Embryonic facial prominence (tissue), 1 donor: ENCODE results near the gene TFAP2D.

Source experiments
- DNase-seq: peaks from one replicate; pipeline ENCODE4 v3.0.0-alpha.2; 2016; ENCODE audit errors: extremely low spot score

Gene TFAP2D

GRCh38 chr6:50713226-50713625, at the start of gene TFAP2D:
Gene TFAP2D (plus strand): TSS chr6:50713526. CDS start chr6:50714056, 530 bp downstream.
- DNase-seq, result no peak

DNA sequence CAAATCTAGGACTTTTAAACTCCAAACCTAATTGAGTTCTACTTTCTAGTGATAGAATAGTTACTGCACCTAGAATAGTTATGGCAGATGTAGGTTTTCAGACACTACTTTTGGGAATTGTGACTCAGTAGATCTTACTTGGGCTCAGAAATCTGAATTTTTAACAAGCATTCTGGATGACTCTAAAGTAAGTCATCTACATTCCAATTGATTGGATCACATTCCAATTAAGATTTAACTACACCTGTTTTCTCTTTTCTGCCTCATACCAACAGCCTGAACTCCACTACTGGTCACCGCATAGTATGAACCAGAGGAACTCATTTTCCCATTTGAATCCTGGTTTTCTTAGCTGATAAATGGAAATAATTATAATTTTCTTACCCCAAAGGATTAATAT, 49.5 kb upstream of the TFAP2D start:
- DNase-seq, result no peak

DNA sequence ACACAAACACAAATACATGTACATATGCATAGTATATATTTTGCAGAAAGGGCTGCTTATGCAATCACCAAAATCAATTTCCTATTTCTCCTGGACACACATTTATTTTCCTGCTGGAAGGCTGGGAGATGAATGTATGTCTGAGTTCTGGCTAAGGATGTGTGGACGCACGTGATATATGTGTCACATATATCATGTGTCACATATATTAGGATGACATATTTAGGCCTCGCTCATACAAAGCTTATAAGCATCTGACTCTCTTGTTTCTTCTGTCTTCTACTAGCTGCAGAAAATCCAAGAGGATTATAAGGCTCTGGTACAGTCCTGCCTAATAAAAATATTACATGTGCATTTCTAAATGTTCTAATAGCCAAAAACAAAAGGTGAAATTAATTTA, 47.2 kb upstream of the TFAP2D start:
- DNase-seq, result no peak

GRCh38 chr6:50681213-50681824, 32.0 kb upstream of the TFAP2D start:
- no peak for DNase-seq

DNA sequence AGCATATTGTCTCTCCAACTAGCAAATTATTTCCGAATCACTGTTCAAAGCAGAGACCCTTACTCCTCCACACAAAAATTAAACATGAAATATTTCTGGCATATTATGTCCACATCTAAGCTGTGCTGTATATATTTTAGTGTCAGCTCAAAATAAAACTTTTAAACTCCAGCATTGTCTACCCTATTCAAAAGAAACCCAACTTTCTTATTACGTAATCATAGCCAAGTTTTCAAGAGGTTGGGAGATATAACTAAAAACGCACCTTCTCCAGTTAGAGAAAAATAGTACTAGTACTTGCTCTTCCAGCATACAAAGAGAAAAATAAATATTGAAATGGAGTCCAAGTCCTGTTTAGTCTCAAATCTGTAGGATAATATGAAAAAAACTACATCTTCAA, 24.1 kb upstream of the TFAP2D start:
- no peak for DNase-seq

- DNase-seq, result no peak
These were observed 21.4 kb upstream of the TFAP2D start for GRCh38 chr6:50691814-50692495.

DNA sequence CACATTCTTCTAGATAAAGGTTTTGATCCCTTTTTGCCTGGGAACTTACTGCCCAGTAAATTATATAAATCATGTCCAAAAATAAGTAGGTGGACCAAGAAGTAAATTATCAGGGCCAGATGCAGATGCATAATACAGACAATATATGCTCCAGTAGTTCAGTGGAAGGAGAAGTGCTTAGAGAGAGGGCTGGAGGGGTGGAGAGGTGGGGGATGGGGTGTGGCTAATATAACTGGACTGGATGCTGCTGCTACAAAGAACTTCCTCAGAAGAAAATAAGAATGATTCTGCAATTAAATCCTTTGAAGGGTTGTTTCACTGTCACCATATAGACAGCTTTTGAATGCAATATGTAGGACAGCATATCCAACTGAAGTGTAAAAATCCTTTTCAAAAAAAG, 14.8 kb upstream of the TFAP2D start:
- DNase-seq, result no peak

DNA sequence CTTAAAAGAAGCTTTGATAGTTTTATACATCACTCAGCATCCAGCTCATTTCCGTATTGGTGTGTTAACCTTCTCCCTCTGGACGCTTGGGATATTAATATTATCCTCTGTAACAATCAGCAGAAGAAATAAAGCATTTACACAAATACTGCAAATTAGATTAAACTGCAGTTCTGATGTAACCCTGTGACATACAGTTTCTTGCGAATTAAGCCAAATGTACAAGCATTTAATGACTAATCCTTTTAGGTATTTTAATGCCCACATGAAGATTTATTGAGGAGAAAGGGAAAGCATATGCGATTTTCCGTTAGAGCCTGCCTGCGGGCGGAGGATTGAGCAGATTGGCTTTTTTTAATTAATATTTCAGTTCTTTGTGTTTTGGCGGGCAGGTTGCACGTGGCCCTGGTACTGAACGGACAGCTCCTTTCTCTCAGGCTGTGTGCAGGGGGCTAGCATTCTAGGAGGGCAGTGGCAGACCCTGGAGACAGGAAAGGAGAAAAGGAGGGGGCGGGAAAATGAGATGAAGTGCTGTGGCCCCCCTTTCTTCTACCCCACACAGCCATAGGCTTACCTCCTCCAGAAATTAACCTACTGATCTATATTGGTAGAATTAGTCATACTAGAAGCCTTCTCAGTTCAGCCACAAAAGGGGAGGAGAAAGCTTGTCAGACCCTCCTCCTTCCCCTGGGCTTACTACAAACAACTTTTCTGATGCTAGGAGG, 14.1 kb upstream of the TFAP2D start:
- no peak for DNase-seq

GRCh38 chr6:50706575-50706974, 6.8 kb upstream of the TFAP2D start:
- no peak for DNase-seq

DNA sequence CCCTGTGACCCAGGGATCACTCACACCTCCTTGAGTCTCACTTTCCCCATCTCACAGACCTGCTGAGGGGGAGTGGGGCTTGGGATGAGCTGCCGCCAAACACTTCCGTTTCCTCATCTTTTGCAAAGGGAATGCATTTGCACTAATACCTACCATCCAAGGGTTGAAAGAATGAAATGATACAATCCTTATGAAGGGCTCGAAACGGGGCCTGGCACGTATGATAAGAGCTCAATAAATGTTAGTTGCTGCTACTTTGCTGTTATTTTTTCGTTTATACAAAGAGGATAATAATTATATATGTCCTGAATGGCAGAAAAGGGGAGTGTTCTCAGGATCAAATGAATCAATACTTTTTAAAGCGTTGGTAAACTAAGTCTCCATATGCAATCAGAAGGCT, 6.1 kb upstream of the TFAP2D start:
- no peak for DNase-seq

DNA sequence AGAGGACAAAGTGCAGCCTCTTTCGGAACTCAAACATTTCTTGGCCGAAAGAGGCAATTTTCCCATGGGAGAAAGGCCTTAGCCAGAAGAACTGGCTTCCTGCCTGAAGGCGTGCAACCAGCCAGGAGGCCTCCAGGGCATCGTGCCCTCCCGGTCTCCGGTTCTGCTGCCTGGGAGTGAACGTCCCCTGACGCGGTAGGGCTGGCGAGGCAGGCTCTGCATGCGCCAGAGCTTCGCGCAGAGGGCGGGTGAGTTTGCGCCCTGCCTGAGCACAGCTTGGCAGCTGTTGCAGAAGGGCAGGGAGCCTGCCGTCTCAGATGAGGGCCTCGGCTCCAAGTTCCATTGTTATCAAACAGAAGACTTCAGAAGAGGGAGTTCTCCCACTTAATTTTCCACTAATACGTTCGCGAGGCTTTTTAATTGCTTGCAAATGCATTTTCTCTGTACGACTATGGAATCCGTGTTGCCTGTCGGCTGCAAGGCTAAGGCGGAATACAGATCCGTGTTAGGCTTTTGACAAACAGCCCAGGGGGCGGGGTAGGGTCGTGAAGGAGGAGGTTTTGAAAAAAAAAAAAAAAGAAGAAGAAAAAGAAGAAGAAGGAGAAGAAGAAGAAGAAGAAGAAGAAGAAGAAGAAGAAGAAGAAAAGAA, 5.5 kb upstream of the TFAP2D start:
- no peak for DNase-seq

GRCh38 chr6:50708664-50709365, 4.5 kb upstream of the TFAP2D start:
- no peak for DNase-seq

DNA sequence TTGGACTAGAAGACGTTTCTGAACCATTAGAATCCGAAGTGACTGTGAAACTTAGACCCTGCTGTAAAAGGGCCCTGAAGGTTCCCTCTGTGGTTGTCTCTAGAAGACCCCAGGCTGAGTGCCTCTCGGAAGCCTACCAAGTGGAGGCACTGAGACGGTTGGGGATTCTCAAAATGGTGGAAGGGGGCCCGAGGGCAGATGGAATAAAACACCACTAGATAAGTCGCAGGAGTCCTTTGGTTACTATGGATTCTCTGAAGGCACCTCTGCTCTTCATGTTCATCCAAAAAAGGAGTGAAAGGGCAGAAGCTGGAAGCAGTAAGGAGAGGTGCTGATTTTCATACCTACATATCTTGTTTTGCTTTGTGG, 4.0 kb upstream of the TFAP2D start:
- no peak for DNase-seq

GRCh38 chr6:50711686-50712085, 1.6 kb upstream of the TFAP2D start:
- no peak for DNase-seq

DNA sequence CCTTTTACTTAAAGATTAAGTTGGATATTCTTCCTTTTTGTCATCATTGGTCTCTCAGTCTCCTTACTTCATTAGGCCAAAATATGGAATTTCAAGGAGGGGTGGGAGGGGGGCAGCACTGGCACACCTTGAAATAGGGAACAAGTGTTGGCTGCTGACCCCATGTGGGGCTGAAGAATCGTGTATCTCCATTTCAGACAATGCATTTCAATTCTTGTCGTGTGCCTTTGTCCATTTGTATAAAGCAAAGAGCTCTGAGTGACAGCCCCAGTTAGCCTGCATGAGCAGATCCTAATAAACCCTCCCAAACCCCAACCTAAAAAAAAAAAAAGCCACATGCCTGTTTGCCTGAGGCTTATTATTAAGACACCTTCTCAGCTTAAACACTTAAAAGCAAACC, 1.0 kb upstream of the TFAP2D start:
- no peak for DNase-seq

DNA sequence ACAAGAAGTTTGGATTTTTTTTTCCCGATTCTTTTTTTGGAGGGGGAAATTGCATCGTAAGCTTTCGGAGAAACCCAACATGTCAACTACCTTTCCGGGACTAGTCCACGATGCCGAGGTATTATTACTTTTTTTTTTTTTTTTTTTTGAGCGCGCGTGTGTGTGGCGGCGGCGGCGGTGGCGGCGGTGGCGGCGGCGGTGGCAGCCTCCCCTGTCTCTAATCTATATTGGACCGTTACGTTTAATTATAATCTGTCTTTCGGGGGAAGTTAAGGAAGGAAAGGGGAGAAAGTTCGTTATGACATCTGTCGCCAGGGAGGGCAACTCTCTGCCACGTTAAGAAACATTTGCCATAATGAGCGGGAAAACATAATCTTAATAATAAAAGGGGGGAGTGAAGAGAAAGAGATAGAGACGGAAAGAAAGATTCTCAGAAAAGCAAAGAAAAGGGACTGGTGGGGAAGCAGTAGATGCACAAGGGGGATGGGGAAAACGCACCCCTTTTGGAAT, 706 bp downstream of the TFAP2D start:
- no peak for DNase-seq

DNA sequence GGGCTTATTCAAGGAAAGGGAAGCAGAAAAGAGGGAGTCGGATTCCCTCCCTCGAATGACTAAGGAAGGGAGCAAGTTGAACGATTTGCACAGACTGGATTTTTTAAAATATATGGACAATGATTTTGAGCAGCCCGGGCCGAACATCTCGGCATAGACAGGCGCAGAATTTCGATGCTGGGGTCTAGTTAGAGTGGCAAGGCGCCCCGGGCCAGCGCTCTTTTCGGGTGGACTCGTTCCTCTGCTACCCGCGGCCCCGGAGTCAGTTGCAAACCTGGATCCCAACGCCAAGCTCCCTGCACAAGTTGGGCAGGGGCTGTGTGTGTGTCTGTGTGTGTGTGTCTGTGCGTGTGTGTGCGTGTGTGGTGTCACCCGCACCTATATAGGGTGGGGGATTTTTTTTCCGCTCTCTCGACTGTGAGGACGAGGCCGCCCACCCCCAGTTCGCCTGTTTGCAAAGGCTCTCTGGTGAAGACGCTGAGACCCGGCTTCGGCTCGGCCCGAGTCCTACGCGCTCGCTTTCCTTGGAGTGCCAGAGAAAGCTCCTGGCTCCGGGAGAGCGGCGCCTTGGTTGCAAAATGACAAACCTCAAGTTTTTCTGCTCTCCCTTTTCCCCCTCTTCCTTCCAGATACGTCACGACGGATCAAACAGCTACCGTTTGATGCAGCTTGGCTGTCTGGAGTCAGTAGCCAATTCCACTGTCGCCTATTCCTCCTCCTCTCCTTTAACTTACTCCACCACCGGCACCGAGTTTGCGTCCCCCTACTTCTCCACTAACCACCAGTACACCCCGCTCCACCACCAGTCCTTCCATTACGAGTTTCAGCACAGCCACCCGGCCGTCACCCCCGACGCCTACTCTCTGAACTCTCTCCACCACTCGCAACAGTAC, 1.4 kb downstream of the TFAP2D start:
- DNase-seq, result no peak

GRCh38 chr6:50716899-50717509, 3.7 kb downstream of the TFAP2D start:
- no peak for DNase-seq

DNA sequence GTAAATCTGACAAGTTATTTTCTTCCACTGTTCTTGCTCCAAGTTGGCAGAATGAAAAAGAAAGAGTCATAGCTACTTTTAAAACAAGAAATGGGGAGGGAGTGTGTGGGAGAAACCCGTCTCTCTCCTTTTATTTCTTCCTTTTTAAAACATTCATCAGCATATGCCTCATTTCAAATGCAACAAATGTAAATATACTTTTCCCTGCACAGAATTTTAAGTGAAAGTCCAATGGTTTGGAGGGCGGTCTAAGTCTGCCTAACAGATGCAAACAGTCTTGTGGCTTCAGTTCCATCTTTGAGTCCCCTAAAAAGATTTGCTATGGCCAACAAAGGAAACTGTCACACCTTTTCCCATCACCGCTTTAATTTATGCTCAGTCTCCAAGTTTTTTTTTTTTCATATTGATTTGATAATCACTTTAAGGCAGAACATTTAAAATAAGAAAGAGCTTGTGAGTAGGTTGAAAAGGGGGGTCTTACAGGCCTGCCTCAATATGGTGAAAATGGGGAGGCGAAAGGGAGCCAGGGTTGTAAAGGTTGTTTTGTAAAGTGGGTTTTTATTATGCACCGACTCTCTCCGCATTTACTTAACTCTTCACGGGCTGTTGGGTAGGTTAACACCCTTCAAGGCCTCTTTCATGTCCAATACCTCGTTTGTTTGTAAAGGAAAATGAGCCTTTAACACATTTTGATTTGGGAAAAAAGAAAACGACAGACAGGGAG, 4.6 kb downstream of the TFAP2D start:
- DNase-seq, result no peak

DNA sequence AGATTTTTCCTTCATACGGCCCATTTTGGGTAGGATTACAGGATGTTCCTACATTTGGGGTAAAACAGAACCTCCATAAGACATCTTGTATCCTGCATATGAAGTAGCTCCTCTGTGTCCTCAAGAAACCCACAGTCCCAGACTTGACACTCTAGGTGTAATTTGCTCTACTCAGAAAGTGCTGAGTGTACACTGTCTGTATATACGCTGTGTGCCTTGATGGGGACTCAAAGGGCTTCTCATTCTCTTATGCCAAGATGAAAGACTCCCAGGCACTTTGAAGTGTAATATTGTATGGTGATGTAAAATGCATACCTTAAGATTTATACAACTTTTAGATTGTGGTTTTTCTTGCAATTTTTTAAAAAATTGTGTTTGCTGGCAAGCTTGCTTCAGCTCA, 5.2 kb downstream of the TFAP2D start:
- DNase-seq, result no peak
